Lower leg skin (tissue), 4 donors: ENCODE results near the gene AMFR. TPM values are rescaled to one million over a fixed set of nuclear protein-coding genes. Genes with fewer than 3 reads are reported as not detected.

Experiments used
- DNase-seq, 2 donors: peaks; one replicate each; pipeline ENCODE4 v3.0.0-alpha.2; 2019; ENCODE audit warnings: low spot score in 2 of 2
- H3K4me3 ChIP-seq: fragments of 200-600 bp; sonication (generic); 2 replicates; pipeline ENCODE4 v1.5.1; 2017; ENCODE audit warnings: mild to moderate bottlenecking, low read depth; ENCODE audit not compliant: poor library complexity, severe bottlenecking
- CTCF ChIP-seq, 3 donors: fragments of 450-650 bp; IDR thresholded peaks; one replicate each; pipeline ENCODE4 v1.5.1; 2016; ENCODE audit warnings: antibody characterized with exemption in 3 of 3, mild to moderate bottlenecking in 3 of 3, moderate library complexity in 2 of 3
- POLR2A ChIP-seq, 2 donors: fragments of 450-650 bp; IDR thresholded peaks; one replicate each; pipeline ENCODE4 v1.6.1; 2016 to 2017; ENCODE audit warnings: antibody characterized with exemption in 2 of 2, mild to moderate bottlenecking in 1 of 2, moderate library complexity in 1 of 2
- WGBS, 2 donors: methylation state at CpG; one replicate each; pipeline ENCODE4 v1.1.5; 2018; 5-methylcytosine and 5-hydroxymethylcytosine counted together
- intact Hi-C: fragments of 100-400 bp; cut with DNase I; formaldehyde crosslinking; loops from one replicate; pipeline ENCODE4 v1.15.0; 2023; ENCODE audit warnings: low total_unique reads
- total RNA-seq, 4 donors: library from RNA; depleted of rRNA; stranded (reverse); fragments of >200 nt; gene quantifications; one replicate each; pipeline ENCODE4 v1.1.0, GENCODE V29; 2016

The AMFR gene
- total RNA-seq, 4 donors from 2014 or later, result 77.3 to 149 (median 124) TPM

- no peak for TF ChIP-seq CTCF (IDR thresholded peaks at IDR 0.05)
- no peak for TF ChIP-seq POLR2A (IDR thresholded peaks at IDR 0.05)
- intact Hi-C loops, result loop anchor here (5.0 kb wide), 1 partner anchor 369 kb away; no protein-coding TSS in a partner anchor
- DNase-seq, result no peak
- WGBS, 2 donors, result 88 to 90% methylated on average over 7 of the region's 7 CpGs
- H3K4me3 ChIP-seq, result no peak overlapping the region
These were observed 109.4 kb downstream of the AMFR start for GRCh38 chr16:56315955-56316354.

- H3K4me3 ChIP-seq, result no peak overlapping the region
- intact Hi-C loops, result no loop called here
- TF ChIP-seq POLR2A (IDR thresholded peaks at IDR 0.05) (no peak), CTCF (IDR thresholded peaks at IDR 0.05) (no peak)
- DNase-seq, result no peak
- 83 to 85% methylated on average over 18 of the region's 18 CpGs for WGBS, 2 donors
These were observed 111.0 kb downstream of the AMFR start for GRCh38 chr16:56314244-56314850.

DNA sequence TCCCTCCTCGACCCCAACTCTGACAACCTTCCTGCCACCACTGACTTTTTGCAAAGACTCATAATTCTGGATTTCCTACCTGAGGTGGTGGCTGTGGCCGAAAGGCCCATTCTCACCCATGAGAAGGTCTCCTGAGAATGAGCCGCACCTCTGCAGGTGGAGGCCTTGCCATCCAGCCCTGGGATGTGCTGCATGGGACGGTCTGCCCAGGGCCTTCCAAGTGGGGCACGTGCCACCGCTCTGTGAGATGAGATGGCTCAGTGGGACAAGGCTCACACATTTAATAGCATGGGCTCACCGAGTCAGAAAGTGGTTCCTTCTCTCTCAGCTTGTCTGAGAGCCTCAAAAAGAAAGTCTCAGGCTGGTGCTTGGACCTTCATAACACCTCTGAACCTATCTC lies 112.8 kb downstream of the AMFR start:
- no peak for TF ChIP-seq CTCF (IDR thresholded peaks at IDR 0.05)
- no peak for TF ChIP-seq POLR2A (IDR thresholded peaks at IDR 0.05)
- intact Hi-C loops, result no loop called here
- 95 to 98% methylated on average over 7 of the region's 7 CpGs for WGBS, 2 donors
- no peak for DNase-seq
- no peak overlapping the region for H3K4me3 ChIP-seq

- H3K4me3 ChIP-seq, result no peak overlapping the region
- DNase-seq, result no peak
- TF ChIP-seq CTCF (IDR thresholded peaks at IDR 0.05) (no peak), POLR2A (IDR thresholded peaks at IDR 0.05) (no peak)
- intact Hi-C loops, result no loop called here
- WGBS, 2 donors, result 75 to 83% methylated on average over 10 to 11 of the region's 11 CpGs
These were observed 113.4 kb downstream of the AMFR start for GRCh38 chr16:56312028-56312300.

Other genes starting within 250 kb of the AMFR start
- 1 to 10 TPM in 3 of 4 donors, under 1 TPM in 1; 0.67 to 4.0 (median 2.2) TPM for gene GNAO1, start 234.1 kb downstream of the AMFR start, total RNA-seq
- gene NUDT21, start 25.8 kb upstream of the AMFR start, total RNA-seq, result 10 to 100 TPM; 39.9 to 98.6 (median 46.1) TPM
- gene OGFOD1, start 26.0 kb upstream of the AMFR start, total RNA-seq, result 10 to 100 TPM; 17.0 to 42.2 (median 34.6) TPM
- gene BBS2, start 94.5 kb upstream of the AMFR start, total RNA-seq, result 100 to 1,000 TPM in 2 of 4 donors, 10 to 100 TPM in 2; 76.6 to 106 (median 92.4) TPM
- gene MT4, start 139.5 kb upstream of the AMFR start, total RNA-seq, result 1,000 to 10,000 TPM in 1 of 4 donors, 100 to 1,000 TPM in 1, 10 to 100 TPM in 1, not detected in 1; 46.1 to 1,445 (median 937) TPM
- 1 to 10 TPM in 1 of 4 donors, not detected in 3; 1.2 TPM for gene MT3, start 164.0 kb upstream of the AMFR start, total RNA-seq
- gene MT2A, start 183.0 kb upstream of the AMFR start, total RNA-seq, result 100 to 1,000 TPM in 3 of 4 donors, 10 to 100 TPM in 1; 35.8 to 190 (median 135) TPM
- gene MT1E, start 200.2 kb upstream of the AMFR start, total RNA-seq, result 100 to 1,000 TPM; 140 to 437 (median 224) TPM
- 10 to 100 TPM; 14.1 to 29.7 (median 17.1) TPM for gene MT1M, start 207.1 kb upstream of the AMFR start, total RNA-seq
- gene MT1A, start 213.1 kb upstream of the AMFR start, total RNA-seq, result 10 to 100 TPM in 2 of 4 donors, 1 to 10 TPM in 2; 3.7 to 23.3 (median 11.2) TPM
- not detected for gene MT1B, start 226.3 kb upstream of the AMFR start, total RNA-seq
- 10 to 100 TPM in 2 of 4 donors, 1 to 10 TPM in 2; 2.1 to 17.2 (median 8.3) TPM for gene MT1F, start 232.4 kb upstream of the AMFR start, total RNA-seq
- 10 to 100 TPM in 2 of 4 donors, 1 to 10 TPM in 1, not detected in 1; 5.6 to 46.4 (median 37.8) TPM for gene MT1G, start 242.5 kb upstream of the AMFR start, total RNA-seq
- gene MT1H, start 244.3 kb upstream of the AMFR start, total RNA-seq, result 1 to 10 TPM in 2 of 4 donors, not detected in 2; 1.2 to 3.9 TPM